Measurements from ENCODE around the gene GORASP2. TPM values are rescaled to one million over a fixed set of nuclear protein-coding genes. Genes with fewer than 3 reads are reported as not detected.

GORASP2 gene
- total RNA-seq, 1 experiment from 2014 or later, result 102 TPM

DNA sequence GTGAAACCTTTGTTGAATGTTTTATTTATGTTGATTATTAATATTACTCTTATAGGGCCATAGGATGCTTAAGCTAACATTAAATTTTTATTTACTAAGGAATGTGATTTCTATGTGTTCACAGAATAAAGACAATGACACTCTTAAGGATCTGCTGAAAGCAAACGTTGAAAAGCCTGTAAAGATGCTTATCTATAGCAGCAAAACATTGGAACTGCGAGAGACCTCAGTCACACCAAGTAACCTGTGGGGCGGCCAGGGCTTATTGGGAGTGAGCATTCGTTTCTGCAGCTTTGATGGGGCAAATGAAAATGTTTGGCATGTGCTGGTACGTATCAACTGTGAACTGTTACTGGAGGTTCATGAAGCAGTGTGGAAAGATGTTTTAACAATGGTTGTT lies 20.4 kb downstream of the GORASP2 start:
- Mint-ChIP-seq H3K27ac (no peak overlapping the region), H3K4me3 (no peak overlapping the region), H3K27me3 (ENCODE audit: low read depth) (no peaks in the 10 kb centered on the region), H3K36me3 (peaks cover 46% of the 10 kb centered on the region), H3K9me3 (no peaks in the 10 kb centered on the region), H3K4me1 (no peaks in the 10 kb centered on the region)
- no peak for ATAC-seq
- no peak for TF ChIP-seq NR1H2 (CRISPR knock-in tag; IDR thresholded peaks at IDR 0.05)
- CTCF ChIA-PET, result interaction anchor here (1.3 kb wide), 1 partner anchor 21 kb away, joined by 5 read pairs; the partner anchor contains the start of gene GORASP2
- no peak for DNase-seq (ENCODE audit: low spot score)
- POLR2A ChIA-PET, result no interaction called here

DNA sequence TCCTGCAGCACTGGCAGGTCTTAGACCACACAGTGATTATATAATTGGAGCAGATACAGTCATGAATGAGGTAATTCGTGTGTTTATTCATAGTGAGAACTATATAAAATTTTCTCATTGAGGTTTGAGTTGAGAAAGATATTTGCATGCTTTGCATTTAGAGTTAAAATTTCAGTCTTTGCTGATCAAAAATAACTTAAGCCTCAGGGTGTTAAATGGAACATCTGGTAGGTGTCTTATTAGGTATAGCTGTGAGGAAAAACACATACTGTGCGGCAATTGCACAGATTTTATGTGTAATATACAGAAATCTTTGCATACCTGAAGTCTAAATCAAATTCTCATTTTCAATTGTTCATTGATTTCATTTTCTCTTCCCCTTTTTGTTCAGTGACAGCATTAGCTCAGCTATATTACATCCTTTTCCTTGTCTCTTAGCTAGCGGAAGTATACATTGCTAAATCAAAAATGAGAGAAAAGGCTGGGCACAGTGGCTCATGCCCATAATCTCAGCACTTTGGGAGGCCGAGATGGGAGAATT lies 21.2 kb downstream of the GORASP2 start:
- Mint-ChIP-seq H3K27ac (no peak overlapping the region), H3K4me1 (no peaks in the 10 kb centered on the region), H3K9me3 (no peaks in the 10 kb centered on the region), H3K4me3 (no peak overlapping the region), H3K36me3 (peaks cover 55% of the 10 kb centered on the region), H3K27me3 (ENCODE audit: low read depth) (no peaks in the 10 kb centered on the region)
- ATAC-seq (no peak), DNase-seq (ENCODE audit: low spot score) (no peak)
- ChIA-PET CTCF (no interaction called here), POLR2A (no interaction called here)
- TF ChIP-seq ATF1 (CRISPR knock-in tag; IDR thresholded peaks at IDR 0.05) (no peak), JAZF1 (CRISPR knock-in tag; IDR thresholded peaks at IDR 0.05) (no peak), MXD4 (CRISPR knock-in tag; IDR thresholded peaks at IDR 0.05; ENCODE audit: borderline replicate concordance) (no peak)
- TF ChIP-seq, protein P1, sequence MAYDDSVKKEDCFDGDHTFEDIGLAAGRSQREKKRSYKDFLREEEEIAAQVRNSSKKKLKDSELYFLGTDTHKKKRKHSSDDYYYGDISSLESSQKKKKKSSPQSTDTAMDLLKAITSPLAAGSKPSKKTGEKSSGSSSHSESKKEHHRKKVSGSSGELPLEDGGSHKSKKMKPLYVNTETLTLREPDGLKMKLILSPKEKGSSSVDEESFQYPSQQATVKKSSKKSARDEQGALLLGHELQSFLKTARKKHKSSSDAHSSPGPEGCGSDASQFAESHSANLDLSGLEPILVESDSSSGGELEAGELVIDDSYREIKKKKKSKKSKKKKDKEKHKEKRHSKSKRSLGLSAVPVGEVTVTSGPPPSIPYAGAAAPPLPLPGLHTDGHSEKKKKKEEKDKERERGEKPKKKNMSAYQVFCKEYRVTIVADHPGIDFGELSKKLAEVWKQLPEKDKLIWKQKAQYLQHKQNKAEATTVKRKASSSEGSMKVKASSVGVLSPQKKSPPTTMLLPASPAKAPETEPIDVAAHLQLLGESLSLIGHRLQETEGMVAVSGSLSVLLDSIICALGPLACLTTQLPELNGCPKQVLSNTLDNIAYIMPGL (CRISPR knock-in tag; IDR thresholded peaks at IDR 0.05), result no peak

DNA sequence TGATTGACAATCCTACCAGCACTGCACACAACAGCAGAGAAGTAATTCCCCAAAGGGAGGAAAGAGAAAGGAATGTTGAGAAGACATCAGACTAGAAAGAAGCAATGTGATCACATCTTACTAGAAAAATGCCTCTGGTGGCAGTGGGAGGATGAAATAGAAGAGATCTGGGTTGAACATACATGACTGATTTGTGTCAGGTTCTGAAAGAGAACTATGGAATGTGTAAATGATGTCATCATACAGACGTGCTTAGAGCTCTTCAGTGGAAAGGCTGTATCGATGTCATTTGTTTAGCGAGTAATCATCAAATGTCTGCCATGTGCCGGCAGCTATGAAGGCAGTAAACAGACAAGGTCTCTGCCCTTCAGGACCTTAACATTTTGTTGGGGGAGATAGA lies 24.9 kb downstream of the GORASP2 start:
- Mint-ChIP-seq H3K27me3 (ENCODE audit: low read depth) (no peaks in the 10 kb centered on the region), H3K4me3 (no peak overlapping the region), H3K4me1 (no peaks in the 10 kb centered on the region), H3K9me3 (no peaks in the 10 kb centered on the region), H3K27ac (no peak overlapping the region), H3K36me3 (peaks cover 80% of the 10 kb centered on the region)
- ATAC-seq (no peak), DNase-seq (ENCODE audit: low spot score) (no peak)
- ChIA-PET CTCF (no interaction called here), POLR2A (no interaction called here)
- TF ChIP-seq, protein P2, sequence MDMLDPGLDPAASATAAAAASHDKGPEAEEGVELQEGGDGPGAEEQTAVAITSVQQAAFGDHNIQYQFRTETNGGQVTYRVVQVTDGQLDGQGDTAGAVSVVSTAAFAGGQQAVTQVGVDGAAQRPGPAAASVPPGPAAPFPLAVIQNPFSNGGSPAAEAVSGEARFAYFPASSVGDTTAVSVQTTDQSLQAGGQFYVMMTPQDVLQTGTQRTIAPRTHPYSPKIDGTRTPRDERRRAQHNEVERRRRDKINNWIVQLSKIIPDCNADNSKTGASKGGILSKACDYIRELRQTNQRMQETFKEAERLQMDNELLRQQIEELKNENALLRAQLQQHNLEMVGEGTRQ (CRISPR knock-in tag; IDR thresholded peaks at IDR 0.05), result no peak
- TF ChIP-seq, protein P3, sequence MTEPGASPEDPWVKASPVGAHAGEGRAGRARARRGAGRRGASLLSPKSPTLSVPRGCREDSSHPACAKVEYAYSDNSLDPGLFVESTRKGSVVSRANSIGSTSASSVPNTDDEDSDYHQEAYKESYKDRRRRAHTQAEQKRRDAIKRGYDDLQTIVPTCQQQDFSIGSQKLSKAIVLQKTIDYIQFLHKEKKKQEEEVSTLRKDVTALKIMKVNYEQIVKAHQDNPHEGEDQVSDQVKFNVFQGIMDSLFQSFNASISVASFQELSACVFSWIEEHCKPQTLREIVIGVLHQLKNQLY (CRISPR knock-in tag; IDR thresholded peaks at IDR 0.05), result no peak
- TF ChIP-seq GABPB1 (CRISPR knock-in tag; IDR thresholded peaks at IDR 0.05), result no peak
- no peak for TF ChIP-seq NR2C2 (CRISPR knock-in tag; IDR thresholded peaks at IDR 0.05)
- TF ChIP-seq RELA (CRISPR knock-in tag; IDR thresholded peaks at IDR 0.05; ENCODE audit: borderline replicate concordance), result no peak

DNA sequence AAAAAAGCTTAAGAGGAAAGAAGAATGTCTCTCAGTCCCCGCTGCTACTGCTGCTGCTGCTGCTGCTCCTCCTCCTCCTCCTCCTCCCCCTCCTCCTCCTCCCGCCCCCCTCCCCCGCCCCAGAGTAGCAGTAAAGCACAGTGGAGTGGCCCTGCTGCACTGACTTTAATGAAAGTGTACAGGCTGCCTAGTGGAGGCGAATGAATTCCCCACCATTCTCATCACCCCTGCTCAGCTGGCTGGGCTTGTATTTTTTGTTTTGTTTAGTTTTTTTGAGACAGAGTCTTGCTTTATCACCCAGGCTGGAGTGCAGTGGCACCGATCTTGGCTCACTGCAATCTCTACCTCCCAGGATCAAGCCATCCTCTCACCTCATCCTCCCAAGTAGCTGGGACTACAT lies 34.3 kb downstream of the GORASP2 start:
- TF ChIP-seq, protein P4, sequence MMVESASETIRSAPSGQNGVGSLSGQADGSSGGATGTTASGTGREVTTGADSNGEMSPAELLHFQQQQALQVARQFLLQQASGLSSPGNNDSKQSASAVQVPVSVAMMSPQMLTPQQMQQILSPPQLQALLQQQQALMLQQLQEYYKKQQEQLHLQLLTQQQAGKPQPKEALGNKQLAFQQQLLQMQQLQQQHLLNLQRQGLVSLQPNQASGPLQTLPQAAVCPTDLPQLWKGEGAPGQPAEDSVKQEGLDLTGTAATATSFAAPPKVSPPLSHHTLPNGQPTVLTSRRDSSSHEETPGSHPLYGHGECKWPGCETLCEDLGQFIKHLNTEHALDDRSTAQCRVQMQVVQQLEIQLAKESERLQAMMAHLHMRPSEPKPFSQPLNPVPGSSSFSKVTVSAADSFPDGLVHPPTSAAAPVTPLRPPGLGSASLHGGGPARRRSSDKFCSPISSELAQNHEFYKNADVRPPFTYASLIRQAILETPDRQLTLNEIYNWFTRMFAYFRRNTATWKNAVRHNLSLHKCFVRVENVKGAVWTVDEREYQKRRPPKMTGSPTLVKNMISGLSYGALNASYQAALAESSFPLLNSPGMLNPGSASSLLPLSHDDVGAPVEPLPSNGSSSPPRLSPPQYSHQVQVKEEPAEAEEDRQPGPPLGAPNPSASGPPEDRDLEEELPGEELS (CRISPR knock-in tag; IDR thresholded peaks at IDR 0.05), result no peak
- no peak for TF ChIP-seq NFATC4 (CRISPR knock-in tag; IDR thresholded peaks at IDR 0.05)
- TF ChIP-seq, protein P5, sequence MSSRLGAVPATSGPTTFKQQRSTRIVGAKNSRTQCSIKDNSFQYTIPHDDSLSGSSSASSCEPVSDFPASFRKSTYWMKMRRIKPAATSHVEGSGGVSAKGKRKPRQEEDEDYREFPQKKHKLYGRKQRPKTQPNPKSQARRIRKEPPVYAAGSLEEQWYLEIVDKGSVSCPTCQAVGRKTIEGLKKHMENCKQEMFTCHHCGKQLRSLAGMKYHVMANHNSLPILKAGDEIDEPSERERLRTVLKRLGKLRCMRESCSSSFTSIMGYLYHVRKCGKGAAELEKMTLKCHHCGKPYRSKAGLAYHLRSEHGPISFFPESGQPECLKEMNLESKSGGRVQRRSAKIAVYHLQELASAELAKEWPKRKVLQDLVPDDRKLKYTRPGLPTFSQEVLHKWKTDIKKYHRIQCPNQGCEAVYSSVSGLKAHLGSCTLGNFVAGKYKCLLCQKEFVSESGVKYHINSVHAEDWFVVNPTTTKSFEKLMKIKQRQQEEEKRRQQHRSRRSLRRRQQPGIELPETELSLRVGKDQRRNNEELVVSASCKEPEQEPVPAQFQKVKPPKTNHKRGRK (CRISPR knock-in tag; IDR thresholded peaks at IDR 0.05; ENCODE audit: borderline replicate concordance), result no peak
- TF ChIP-seq, protein P1 (CRISPR knock-in tag; IDR thresholded peaks at IDR 0.05), result no peak
- no peak for TF ChIP-seq PRRX2 (CRISPR knock-in tag; IDR thresholded peaks at IDR 0.05)
- TF ChIP-seq, protein P6, sequence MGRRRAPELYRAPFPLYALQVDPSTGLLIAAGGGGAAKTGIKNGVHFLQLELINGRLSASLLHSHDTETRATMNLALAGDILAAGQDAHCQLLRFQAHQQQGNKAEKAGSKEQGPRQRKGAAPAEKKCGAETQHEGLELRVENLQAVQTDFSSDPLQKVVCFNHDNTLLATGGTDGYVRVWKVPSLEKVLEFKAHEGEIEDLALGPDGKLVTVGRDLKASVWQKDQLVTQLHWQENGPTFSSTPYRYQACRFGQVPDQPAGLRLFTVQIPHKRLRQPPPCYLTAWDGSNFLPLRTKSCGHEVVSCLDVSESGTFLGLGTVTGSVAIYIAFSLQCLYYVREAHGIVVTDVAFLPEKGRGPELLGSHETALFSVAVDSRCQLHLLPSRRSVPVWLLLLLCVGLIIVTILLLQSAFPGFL (CRISPR knock-in tag; IDR thresholded peaks at IDR 0.05; ENCODE audit: borderline replicate concordance), result no peak
- no peak for TF ChIP-seq FOXJ3 (CRISPR knock-in tag; IDR thresholded peaks at IDR 0.05; ENCODE audit: borderline replicate concordance)
- TF ChIP-seq SOX15 (CRISPR knock-in tag; IDR thresholded peaks at IDR 0.05), result no peak
- no peak for TF ChIP-seq ZBTB21 (CRISPR knock-in tag; IDR thresholded peaks at IDR 0.05; ENCODE audit: borderline replicate concordance)
- no peak for ATAC-seq
- CTCF ChIA-PET, result interaction anchor here (0.6 to 1.1 kb wide), 2 partner anchors 9 to 40 kb away, joined by 3 to 7 read pairs; no protein-coding TSS in a partner anchor
- H3K9me3 Mint-ChIP-seq, result no peaks in the 10 kb centered on the region
- H3K4me3 Mint-ChIP-seq, result no peak overlapping the region
- H3K27me3 Mint-ChIP-seq (ENCODE audit: low read depth), result no peaks in the 10 kb centered on the region
- no peak for DNase-seq (ENCODE audit: low spot score)
- POLR2A ChIA-PET, result no interaction called here
- peaks cover 74% of the 10 kb centered on the region for H3K36me3 Mint-ChIP-seq
- peaks cover 3% of the 10 kb centered on the region; the same call in 1 of the 2 replicates for H3K4me1 Mint-ChIP-seq
- no peak overlapping the region for H3K27ac Mint-ChIP-seq

Measured in WTC11 (cell line).